HG03460 (cell line): Measurements from ENCODE around the gene CYTH1.

Experiments
- ATAC-seq: cut with Tn5 transposase; IDR thresholded peaks from one replicate; pipeline ENCODE4 v1.9.1; 2021; ENCODE audit not compliant: unreplicated experiment

The CYTH1 gene

GRCh38 chr17:78694805-78695531 lies 87.1 kb downstream of the CYTH1 start:
- ATAC-seq = no peak

- ATAC-seq = no peak
These were observed 88.6 kb downstream of the CYTH1 start for GRCh38 chr17:78693346-78694083.

GRCh38 chr17:78692460-78693010 lies 89.5 kb downstream of the CYTH1 start:
- ATAC-seq = no peak

- ATAC-seq = no peak
These were observed 93.0 kb downstream of the CYTH1 start for GRCh38 chr17:78689029-78689428.

GRCh38 chr17:78687944-78688343 lies 94.1 kb downstream of the CYTH1 start:
- ATAC-seq = no peak

- ATAC-seq = no peak
These were observed 94.9 kb downstream of the CYTH1 start for GRCh38 chr17:78687125-78687524.

GRCh38 chr17:78684026-78684425 lies 98.0 kb downstream of the CYTH1 start:
- no peak for ATAC-seq

GRCh38 chr17:78683408-78683961 lies 98.6 kb downstream of the CYTH1 start:
- ATAC-seq = no peak

- ATAC-seq = no peak
These were observed 99.7 kb downstream of the CYTH1 start for GRCh38 chr17:78682363-78682762.

- ATAC-seq = no peak
These were observed 101.6 kb downstream of the CYTH1 start for GRCh38 chr17:78680436-78680835.

- no peak for ATAC-seq
These were observed 102.3 kb downstream of the CYTH1 start for GRCh38 chr17:78679495-78680395.

- ATAC-seq = no peak
These were observed 103.4 kb downstream of the CYTH1 start for GRCh38 chr17:78678711-78679110.

- no peak for ATAC-seq
These were observed 103.9 kb downstream of the CYTH1 start for GRCh38 chr17:78678222-78678557.

GRCh38 chr17:78677303-78678221 lies 104.5 kb downstream of the CYTH1 start:
- no peak for ATAC-seq

GRCh38 chr17:78676412-78677302 lies 105.4 kb downstream of the CYTH1 start:
- no peak for ATAC-seq

GRCh38 chr17:78675836-78676235 lies 106.2 kb downstream of the CYTH1 start:
- no peak for ATAC-seq

GRCh38 chr17:78675316-78675616 lies 106.8 kb downstream of the CYTH1 start:
- ATAC-seq = no peak

- no peak for ATAC-seq
These were observed 107.3 kb downstream of the CYTH1 start for GRCh38 chr17:78674595-78675315.
